HG03521 (cell line): ENCODE data around the gene HSPB6.

Experiments
- ATAC-seq: cut with Tn5 transposase; IDR thresholded peaks from one replicate; pipeline ENCODE4 v1.9.1; 2021; ENCODE audit warnings: mild to moderate bottlenecking, moderate library complexity; ENCODE audit not compliant: unreplicated experiment

HSPB6 gene

DNA sequence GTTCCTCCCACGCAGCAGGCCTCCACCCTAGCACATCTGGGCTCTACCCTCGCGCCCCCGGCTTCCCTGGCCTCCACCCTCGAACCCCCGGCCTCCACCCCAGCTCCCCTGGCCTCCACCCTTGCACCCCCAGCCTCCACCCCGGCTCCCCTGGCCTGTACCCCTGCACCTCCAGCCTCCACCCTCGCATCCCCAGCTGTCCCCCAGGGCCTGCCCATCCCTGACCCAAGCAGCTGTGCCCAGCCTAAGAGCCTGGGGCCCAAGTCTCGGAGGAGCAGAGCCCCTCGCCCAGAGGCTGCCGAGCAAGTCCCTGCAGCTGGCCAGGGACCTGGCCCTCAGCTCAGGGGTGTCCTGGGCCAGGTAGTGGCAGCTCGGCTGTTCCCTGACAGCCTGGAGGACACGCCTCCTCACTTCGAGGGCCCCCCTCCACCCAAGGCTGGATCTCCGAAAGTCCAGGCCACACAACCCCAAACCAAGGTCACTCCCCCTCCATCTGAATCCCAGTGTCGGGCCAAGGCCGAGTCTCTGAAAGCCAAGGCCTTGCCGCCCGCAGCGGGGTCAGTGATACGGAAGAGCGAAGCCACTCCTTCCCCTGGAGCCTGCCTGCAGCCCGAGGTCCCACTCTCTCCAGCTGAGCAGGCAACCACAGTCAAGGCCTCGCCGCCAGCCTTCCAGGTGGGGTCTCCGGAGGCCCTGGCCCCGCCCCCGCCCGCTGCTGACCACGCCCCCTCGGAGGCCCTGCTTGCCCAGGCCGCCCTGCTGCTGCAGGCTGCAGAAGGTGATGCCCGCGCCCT, 10.7 kb upstream of the HSPB6 start:
- no peak for ATAC-seq

DNA sequence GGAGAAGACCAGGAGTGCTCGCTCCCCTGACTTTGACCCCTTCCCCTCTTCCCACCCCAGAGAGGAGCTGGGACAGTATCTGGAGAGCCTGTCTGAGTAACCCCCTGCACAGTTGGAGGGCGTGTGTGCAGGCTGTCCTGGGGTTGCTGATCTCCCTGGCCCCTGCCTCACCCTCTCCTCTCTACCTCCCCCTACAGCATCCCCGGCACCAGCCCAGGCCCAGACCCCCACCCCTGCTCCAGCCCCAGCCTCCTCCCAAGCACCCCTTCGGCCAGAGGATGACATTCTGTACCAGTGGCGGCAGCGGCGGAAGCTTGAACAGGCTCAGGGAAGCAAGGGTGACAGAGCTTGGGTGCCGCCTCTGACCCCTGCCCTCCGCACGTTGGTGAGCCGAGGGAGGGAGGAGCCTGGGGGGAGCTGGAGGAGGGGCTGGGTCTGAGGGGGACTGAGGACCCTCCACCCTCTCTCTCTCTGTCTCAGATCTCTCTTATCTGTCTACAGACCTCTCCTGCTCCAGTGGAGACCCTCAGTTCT, 9.8 kb upstream of the HSPB6 start:
- ATAC-seq, result no peak

DNA sequence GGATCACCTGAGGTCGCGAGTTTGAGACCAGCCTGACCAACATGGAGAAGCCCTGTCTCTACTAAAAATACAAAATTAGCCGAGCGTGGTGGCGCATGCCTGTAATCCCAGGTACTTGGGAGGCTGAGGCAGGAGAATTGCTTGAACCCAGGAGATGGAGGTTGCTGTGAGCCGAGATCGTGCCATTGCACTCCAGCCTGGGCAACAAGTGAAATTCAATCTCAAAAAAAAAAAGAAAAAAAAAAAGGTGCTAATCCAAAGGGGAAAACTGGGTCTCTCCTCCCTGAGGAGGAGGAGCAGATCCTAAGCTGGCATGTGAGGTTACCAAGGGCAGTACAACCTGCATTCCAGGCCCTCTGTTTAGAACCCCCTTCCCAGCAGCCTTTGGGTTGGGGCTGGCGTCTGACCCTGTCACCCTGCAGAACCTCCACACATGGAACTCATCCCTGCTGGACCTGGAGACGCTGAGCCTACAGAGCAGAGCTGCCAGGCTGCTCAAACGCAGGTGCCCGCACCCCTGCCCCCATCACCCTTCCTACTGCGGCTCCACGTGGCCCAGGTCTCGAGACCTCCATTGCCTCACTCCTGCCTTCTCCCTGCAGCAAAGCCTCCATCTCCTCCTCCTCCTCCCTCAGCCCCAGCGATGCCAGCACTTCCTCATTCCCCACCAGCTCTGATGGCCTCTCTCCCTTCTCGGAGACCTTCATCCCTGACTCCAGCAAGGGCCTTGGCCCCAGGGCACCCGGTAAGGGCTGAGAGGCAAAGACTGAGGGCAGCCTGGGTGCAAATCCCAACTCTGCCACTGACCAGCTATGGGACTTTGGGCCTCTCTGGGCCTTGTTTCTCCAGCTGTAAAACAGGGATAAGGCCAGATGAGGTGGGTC, 7.8 kb upstream of the HSPB6 start:
- ATAC-seq, result no peak

DNA sequence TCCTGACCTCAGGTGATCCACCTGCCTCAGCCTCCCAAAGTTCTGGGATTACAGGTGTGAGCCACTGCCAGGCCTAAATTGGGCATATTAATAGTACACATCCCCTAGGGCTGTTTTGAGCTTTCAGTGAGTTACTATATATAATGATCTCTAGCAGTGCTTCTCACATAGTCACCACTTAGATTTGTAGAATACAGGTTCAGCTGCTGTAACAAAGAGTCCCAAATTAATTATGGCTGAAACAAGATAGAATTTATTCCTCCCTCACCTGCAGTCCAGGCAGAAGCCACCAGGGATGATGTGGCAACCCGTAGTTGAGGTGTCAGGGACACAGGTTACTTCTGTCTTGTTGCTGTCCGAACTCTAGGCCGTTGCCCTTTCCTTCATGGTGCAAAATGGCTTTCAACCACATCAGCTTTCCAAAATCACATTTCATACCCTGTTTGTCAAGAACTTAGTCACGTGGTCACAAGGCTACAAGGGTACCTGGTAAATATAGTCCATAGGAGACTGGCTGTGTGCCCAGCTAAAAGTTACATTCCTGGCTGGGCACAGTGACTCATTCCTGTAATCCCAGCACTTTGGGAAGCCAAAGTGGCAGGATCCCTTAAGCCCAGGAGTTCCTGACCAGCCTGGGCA, 4.0 kb upstream of the HSPB6 start:
- ATAC-seq, result no peak

DNA sequence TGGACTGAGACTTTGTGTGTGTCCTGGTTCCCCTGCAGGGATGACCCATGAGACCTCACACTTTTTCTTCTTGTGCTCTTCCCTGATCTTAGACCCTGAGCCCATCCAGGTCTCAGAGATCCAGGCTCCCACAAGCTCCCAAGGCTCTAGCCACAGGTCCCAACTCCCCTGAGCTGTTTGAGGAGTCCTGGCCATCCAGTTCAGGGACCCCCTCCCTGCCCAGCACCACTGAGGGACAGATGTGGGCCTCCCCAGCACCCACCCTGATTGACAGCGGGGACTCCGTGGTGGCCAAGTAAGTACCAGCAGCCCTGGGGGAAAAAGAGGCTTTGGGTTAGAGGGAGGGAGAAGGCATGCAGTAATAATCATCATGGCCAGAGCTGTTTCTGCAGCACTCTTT, 2.9 kb upstream of the HSPB6 start:
- ATAC-seq, result no peak

DNA sequence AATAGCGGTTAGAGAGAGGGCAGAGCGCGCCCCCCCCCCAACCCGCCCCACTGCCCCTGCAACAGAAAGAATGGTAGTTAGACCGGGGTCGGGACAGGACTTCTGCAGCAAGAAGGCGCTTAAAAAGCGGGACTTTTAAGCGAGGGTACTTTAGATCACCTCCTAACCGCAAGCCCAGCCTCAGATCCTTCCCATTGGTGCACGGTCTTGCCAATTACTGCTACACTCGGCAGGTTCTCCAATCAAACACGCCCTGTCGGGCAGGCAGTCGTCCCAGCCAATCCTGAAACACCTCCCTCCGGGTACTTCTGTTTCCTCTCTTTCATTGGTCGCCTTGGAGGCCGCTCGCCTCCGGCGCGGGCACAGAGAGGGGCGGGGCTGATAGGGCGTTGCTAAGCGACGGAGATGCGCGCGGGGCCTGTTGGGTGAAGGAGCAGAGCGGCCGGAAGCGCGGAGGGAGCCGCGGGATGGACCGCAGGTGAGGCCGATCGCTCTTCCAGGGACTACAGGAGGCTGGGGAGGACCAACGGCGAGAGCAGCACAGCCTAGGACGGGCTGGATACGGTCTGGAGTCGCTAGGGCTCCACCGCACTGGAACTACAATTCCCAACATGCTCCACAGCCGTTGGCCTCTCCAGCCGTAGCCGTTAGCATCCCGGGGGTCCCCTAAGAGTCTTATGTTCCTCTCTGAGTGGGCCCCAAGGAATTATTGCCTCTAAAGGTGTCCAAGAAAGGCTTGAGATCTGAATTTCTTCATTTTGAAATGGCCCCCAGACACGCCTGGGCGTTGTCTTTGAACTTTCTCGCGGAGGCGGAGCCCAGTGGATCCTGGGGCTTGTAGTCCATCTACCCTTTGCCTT, 1.1 kb upstream of the HSPB6 start, which contains the start of gene PROSER3:
Gene PROSER3 (plus strand): TSS at position 428 of the 860 bp plus-strand sequence. CDS start 40 bp downstream, at position 468.
- peak; percentile 90 for ATAC-seq

DNA sequence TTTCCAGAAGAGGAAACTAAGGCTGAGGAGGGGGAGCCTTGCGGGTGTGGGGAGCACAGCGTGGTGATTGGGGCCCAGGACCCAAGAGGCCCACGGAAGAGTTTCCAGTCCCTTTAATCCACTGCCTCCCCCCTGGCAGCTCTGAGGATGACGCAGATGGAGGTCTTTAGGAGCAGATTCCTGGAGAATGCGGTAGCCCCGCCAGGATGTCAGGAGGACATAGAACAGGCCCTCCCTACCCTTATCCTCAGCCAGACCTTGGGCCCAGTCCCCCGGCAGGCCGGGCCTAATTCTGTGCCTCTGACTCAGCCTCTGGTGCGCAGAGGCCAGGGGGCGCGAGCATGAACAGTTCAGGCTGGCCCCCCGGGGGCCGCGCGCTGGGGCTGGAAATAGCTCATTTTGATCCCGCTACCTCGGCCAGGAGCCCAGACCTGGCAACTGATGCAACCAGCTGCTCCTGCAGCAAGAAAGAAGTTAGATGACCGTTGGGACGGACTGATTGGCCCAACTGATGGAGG, 461 bp upstream of the HSPB6 start:
- ATAC-seq, result no peak

DNA sequence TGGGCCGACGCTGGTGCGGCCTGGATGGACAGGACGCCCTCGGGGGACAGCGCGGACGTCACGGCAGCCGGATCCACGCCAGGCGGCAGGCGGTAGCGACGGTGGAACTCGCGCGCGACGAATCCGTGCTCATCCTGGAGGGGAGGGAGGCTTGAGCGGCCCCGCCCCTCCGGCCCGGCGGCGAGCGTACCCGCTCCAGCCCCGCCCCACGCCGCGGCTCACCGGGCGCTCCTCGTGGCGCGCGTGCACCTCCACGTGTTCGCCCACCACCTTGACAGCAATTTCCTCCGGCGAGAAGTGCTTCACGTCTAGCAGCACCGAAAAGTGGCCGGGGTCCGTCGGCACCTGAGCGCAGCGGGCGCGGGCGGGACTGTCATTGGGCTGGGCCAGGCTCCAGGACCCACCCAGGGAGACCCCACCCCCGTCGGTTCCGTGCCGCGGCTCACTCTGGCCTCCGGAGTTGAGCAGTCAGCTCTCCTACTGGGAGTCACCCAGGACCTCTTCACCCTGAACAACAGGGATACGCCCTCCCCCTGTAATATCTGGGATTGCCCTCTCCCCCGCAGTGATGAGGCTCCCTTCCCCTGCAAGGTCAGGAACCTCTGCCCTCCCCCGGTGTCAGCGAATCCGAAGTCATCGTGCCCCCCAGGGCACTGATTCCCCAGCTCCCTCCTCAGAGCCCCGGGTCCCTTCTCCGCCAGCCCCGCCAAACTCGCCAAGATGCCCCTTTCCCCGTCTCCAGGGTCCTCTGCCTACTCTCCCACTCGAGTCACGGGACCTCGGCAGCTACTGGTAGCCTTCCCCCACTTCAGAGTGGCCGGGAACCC, 1.1 kb downstream of the HSPB6 start:
- no peak for ATAC-seq

DNA sequence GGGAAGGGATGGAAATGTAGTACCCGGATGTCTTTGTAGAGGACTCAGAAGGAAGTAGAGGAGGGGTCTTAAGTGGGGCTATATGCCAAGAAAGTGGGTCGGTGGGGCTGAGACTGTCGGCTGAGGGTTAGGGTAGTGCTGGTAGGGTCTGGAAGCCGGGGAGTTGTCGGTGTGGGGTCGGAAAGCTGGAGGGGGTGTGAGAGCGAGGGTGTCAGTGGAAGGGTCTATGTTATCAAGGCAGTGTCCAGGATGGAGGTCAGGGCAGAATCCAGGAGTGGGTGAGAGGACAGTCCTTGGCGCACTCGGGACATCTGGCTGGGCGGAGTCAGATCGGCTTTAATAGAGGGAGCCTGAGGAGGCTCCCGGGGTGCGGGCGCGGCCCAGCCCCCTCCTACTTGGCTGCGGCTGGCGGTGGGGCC, 1.7 kb downstream of the HSPB6 start:
- ATAC-seq, result no peak

DNA sequence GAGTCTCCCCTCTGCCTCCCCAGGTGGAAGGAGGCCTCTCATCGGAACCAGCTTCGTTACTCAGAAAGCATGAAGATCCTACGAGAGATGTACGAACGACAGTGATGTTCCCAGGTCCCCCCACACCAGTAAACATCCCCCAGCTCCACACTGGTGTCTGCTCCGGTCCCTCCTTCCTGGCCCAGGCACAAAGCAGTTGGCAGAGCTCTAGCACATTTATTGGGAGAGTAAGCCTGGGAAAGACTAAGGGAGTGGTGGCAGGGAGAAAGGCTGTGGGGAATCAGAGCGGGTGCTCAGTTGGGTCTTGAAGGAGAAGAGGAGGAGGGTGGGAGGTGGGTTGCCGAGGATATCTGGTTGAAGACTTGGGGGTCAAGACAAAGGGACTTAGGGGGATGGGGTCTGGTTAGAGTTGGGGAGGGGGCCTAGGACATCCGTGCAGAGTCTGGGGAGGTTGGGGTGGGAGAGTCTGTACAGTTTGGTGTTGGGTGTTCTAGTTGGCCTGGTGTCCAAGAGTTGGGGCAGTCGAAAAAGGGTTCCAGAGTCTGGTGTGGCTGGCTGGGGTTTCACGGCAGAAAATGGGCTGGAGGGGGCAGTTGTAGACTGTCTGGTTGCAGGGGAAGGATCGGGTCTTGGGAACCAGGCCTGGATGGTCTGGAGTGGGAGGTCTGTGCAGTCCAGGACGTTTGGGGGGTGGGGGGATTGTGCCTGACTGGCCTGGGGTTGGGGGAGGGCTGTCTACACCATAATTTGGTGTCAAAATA, 2.3 kb downstream of the HSPB6 start:
- no peak for ATAC-seq

DNA sequence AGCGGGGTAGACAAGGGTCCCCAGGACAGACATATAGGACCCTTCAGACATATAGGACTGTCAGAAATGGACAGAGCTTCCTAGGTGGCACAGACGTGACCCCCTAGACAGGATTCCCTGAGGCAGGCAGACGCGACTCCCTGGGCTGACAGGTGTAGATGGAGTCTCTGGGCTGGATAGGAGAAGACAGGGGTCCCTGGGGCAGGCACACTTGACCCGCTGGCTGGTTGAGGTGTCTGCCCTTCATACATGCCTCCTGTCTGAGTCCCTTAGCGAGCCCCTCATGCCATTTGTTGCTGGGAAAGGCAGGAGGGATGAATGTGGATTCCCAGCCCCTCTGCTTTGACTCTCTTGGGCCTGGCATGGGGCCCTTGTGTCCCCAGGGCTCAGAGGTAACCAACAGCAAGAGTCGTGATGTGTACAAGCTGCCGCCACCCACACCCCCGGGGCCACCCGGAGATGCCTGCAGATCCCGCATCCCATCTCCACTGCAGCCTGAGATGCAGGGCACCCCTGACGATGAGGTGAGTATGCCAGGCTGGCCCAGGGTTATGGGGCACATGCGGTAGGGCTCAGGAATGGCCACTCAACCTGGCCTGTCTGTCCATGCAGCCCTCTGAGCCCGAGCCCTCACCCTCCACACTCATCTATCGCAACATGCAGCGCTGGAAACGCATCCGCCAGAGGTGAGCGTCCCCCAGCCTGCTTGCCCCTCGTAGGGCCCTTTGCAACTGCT, 3.0 kb downstream of the HSPB6 start:
- no peak for ATAC-seq

DNA sequence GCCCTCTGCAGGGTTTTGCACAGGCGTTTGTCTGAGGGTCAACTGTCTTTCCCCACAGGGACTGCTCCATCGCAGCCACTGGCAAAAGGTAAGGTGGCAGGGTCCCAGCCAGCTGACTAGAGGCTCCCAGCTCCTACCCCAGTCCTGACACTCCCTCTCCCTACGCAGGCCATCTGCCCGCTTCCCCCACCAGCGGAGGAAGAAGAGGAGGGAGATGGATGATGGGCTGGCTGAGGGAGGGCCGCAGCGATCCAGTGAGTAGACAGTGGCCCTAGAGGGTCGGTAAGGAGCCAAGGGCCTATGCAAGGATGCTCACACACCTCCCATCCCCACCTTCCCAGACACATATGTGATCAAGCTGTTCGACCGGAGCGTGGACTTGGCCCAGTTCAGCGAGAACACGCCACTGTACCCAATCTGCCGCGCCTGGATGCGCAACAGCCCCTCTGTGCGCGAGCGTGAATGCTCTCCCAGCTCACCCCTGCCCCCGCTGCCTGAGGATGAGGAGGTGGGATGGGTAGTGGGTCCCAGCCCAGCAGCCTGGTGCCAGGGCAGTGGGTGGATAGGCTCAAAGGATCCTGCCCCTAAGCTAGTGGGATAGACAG, 4.0 kb downstream of the HSPB6 start:
- ATAC-seq, result no peak

DNA sequence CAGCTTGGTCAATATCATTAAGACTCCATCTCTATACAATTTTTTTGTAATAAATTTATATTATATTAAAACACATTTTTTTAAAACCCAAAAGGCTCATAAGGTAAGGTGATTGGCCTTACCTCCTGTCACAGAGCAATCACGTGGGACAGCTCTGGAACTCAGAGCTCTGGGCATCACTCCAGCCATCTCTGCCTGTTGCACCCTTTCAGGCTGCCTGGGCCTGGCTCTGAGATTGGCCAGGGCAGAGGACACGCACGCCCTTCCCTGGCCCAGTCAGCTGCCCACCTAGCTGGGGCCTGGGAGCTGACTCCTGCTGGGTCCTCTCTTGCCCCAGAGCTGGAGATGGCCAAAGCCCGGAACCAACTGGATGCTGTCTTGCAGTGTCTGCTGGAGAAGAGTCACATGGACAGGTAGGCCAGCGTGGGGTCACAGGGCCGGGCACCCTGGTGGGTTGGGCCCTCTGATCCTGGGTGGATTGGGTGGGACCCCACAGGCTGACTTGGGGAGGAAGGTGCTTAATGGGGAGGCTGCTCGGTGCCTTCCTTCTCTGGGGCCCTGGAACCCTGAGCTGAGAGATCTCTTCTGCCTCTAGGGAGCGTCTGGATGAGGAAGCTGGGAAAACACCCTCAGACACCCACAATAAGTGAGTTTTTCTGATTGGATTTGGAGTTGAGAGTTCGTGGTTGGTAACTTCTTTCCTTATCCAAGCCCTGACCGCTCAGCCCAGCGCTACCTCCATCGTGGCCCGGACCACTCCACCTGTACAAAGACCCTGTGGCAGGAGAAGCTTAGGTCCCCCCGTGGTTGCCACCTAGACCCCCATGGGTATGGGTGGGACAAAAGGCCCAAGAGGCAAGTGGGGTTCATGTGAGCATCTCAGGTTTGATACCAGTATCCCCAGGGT, 4.7 kb downstream of the HSPB6 start:
- ATAC-seq, result no peak

DNA sequence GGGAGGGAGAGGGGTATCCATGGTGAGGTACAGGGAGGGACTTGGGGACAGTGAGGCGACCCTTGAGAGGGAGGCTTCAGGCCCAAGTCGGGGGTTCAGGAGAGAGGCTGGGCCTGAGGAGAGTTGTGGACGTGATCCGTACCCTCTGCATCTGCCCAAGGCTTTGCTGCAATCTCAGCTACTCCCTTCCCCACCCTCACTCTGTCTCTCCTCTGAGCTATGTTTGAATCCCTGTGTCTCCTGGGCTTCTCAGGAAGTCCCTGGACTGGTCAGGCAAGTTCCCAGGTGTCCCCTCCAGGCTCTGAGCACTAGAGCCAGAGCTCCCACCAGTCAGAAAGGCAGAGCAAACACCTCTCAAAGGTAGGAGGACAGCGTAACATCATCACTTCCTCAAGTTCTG, 6.7 kb downstream of the HSPB6 start:
- no peak for ATAC-seq

DNA sequence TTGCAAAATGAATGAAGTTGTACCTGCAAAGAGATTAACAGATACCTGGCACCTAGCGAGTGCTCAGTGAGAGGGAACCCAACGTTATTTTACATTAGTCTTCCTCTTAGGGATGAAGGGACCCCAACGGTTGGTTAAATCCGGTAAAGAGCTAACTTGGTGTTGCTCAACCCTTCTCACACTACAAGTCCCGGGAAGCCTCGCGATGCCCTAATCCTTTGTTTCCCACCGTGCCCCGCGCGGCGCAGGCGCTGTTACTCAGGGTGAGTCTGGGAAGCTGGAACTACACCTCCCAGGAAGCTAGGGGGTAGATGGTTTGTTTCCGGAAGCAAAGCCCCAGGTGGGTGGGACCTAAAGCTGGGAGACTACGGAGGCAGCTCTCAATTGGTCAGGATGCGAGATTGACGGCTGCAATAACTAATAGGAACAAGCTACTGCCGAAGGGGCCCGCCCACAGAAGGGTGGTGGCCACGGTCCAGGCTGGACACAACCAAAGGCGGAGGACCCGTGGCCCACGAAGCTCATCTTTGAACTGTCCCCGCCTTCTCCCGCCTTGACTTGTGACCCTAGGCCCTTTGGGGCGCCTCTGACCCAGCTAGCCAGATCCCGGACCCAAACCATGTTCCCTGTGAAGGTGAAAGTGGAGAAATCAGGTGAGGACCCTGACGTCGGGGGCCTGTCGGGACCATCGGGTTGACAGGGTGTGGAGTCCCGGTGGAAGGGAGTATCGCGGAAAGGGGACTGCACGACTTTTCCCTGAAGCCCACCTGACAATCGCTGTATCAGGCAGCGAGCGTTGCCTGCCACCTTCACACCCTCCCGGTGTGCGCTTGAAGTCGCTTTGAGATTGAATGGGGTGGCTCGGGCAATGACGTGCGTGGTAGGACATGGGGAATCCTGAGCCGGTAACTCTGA, 8.5 kb downstream of the HSPB6 start, which contains the start of gene LIN37:
Gene LIN37 (plus strand): TSS at position 471 of the 915 bp plus-strand sequence. CDS start 149 bp downstream, at position 620.
- peak; percentile 67 for ATAC-seq
